ENCODE measurements around the gene PLEKHA7. TPM values are rescaled to one million over a fixed set of nuclear protein-coding genes. Genes with fewer than 3 reads are reported as not detected.

PLEKHA7 gene
- total RNA-seq, 1 experiment from 2014 or later, result 7.2 TPM

- H4K20me1 ChIP-seq (ENCODE audit: insufficient read depth), result no peaks in the 10 kb centered on the region
- no peak overlapping the region for H3K4me2 ChIP-seq (ENCODE audit: low read length)
- no peak overlapping the region for H3K27ac ChIP-seq (ENCODE audit: low read depth, low read length)
- no peak overlapping the region for H3K9ac ChIP-seq (ENCODE audit: low read length)
- no peaks in the 10 kb centered on the region for H3K79me2 ChIP-seq (ENCODE audit: insufficient read depth, low read length)
- no peak overlapping the region for H3K4me3 ChIP-seq (replicated peaks in 1 of 2; ENCODE audit: low read depth in 1 of 2, low read length in 2 of 2)
- CTCF ChIA-PET, result no interaction called here
- ATAC-seq (no peak), DNase-seq (ENCODE audit: low read depth, low spot score) (no peak)
- RAD21 ChIA-PET (ENCODE audit: low non-redundant PET in 1 of 2, low total read pairs in 2 of 2, uncharacterized antibody in 2 of 2, unreplicated experiment in 2 of 2), result no interaction called here
- no peaks in the 10 kb centered on the region for H3K9me2 ChIP-seq (ENCODE audit: insufficient read depth)
- no peak overlapping the region for H2AFZ ChIP-seq (ENCODE audit: low read depth, low read length, poor library complexity, severe bottlenecking)
- intact Hi-C loops (cut with micrococcal nuclease), result no loop called here
- H3K4me1 ChIP-seq (ENCODE audit: control insufficient read depth in 1 of 2, insufficient read depth in 2 of 2, low read length in 2 of 2), result peaks cover 25 to 38% of the 10 kb centered on the region in 2 experiments
- POLR2A ChIA-PET, result no interaction called here
- BruUV-seq (replicated peaks), result no TSS peak
- H3K27me3 ChIP-seq (ENCODE audit: insufficient read depth, low read length), result no peaks in the 10 kb centered on the region
- no peaks in the 10 kb centered on the region for H3K9me3 ChIP-seq (ENCODE audit: control insufficient read depth in 1 of 2, insufficient read depth in 1 of 2, low read depth in 1 of 2, low read length in 2 of 2)
- no peaks in the 10 kb centered on the region for H3K36me3 ChIP-seq (ENCODE audit: control insufficient read depth in 1 of 2, insufficient read depth in 2 of 2, low read length in 2 of 2)
- TF ChIP-seq YY1 (IDR thresholded peaks at IDR 0.05; ENCODE audit: extremely low read depth, insufficient replicate concordance, low read depth, low read length), result no peak
- no peak for TF ChIP-seq CEBPB (IDR thresholded peaks at IDR 0.05; ENCODE audit: low read depth)
- no peak for TF ChIP-seq ZFX (IDR thresholded peaks at IDR 0.05)
- no peak for TF ChIP-seq ZBTB33 (IDR thresholded peaks at IDR 0.05; ENCODE audit: extremely low read depth, insufficient replicate concordance, low read length)
- no peak for TF ChIP-seq MAX (IDR thresholded peaks at IDR 0.05)
- TF ChIP-seq TCF7L2 (IDR thresholded peaks at IDR 0.05; ENCODE audit: borderline replicate concordance, extremely low read depth, insufficient read depth, insufficient read length), result no peak
- TF ChIP-seq REST (IDR thresholded peaks at IDR 0.05; ENCODE audit: low read depth), result no peak
Observed at GRCh38 chr11:16985297-16985696, 28.9 kb downstream of the PLEKHA7 start.
